Stomach (tissue), 4 donors: ENCODE results near the gene GSTM2.

ENCODE experiments used
- CTCF ChIP-seq, 7 experiments: fragments of 450-650 bp in 4 of 7; fragments of 200-600 bp in 3 of 7; sonication (generic) in 3 of 7; IDR thresholded peaks; one replicate each; pipeline ENCODE4 v1.5.1; 2016 to 2019; ENCODE audit warnings: antibody characterized with exemption in 7 of 7, control low read depth in 2 of 7, mild to moderate bottlenecking in 1 of 7
- POLR2A ChIP-seq, 4 donors: fragments of 450-650 bp; IDR thresholded peaks; one replicate each; pipeline ENCODE4 v1.6.1; 2016; ENCODE audit warnings: antibody characterized with exemption in 4 of 4, control low read depth in 2 of 4, mild to moderate bottlenecking in 1 of 4, moderate library complexity in 1 of 4

DNA sequence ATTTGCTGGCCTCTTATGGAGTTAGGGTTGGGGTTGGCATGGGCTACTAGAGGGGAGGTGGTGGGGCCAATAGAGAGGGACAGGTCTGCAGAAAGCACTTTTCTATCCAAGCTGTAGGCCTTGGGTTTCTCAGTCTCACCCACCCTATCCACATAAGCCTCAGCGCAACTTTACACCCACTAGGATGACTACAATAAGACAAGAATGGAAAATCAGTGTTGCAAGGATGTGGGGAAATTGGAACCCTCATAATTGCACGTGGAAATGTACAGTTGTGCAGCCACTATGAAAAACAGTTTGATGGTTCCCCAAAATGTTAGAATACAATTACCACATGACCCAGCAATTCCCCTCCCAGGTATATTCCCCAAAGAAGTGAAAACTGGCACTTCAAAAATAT lies 26.0 kb upstream of the GSTM2 start:
- TF ChIP-seq CTCF (IDR thresholded peaks at IDR 0.05) (no peak), POLR2A (IDR thresholded peaks at IDR 0.05) (no peak)
